Bronchial epithelial cell (primary cell): ENCODE measurements around the gene IGSF8. TPM values are rescaled to one million over a fixed set of nuclear protein-coding genes. Genes with fewer than 3 reads are reported as not detected.

Experiments
- DNase-seq: peaks from one replicate; pipeline ENCODE4 v3.0.0-alpha.2; 2010; ENCODE audit warnings: low read depth
- FAIRE-seq: peaks from 2 replicates; lab custom pipeline; 2011; peaks lifted over from hg19 to GRCh38; lab: Jason Lieb, UNC
- H3K27me3 ChIP-seq: 2 replicates; pipeline ENCODE4 v1.5.1; 2011; ENCODE audit warnings: low read length; ENCODE audit not compliant: control insufficient read depth, insufficient read depth
- H3K36me3 ChIP-seq: 2 replicates; pipeline ENCODE4 v1.5.1; 2011; ENCODE audit warnings: low read length; ENCODE audit not compliant: control insufficient read depth, insufficient read depth
- H3K4me3 ChIP-seq: 2 replicates; pipeline ENCODE4 v1.5.1; 2011; ENCODE audit warnings: mild to moderate bottlenecking, low read depth, low read length, control low read depth
- CTCF ChIP-seq: IDR thresholded peaks from 2 replicates; pipeline ENCODE4 v1.5.1; 2011; ENCODE audit warnings: mild to moderate bottlenecking, moderate library complexity, low read length, control low read depth, inconsistent platforms; ENCODE audit not compliant: insufficient read depth, severe bottlenecking
- total RNA-seq: library from RNA; depleted of rRNA; stranded (reverse); fragments of >200 nt; gene quantifications from 2 replicates; pipeline ENCODE4 v1.2.1, GENCODE V29; 2014

IGSF8 gene
- total RNA-seq, 1 donor from 2014 or later = 42.6 TPM

DNA sequence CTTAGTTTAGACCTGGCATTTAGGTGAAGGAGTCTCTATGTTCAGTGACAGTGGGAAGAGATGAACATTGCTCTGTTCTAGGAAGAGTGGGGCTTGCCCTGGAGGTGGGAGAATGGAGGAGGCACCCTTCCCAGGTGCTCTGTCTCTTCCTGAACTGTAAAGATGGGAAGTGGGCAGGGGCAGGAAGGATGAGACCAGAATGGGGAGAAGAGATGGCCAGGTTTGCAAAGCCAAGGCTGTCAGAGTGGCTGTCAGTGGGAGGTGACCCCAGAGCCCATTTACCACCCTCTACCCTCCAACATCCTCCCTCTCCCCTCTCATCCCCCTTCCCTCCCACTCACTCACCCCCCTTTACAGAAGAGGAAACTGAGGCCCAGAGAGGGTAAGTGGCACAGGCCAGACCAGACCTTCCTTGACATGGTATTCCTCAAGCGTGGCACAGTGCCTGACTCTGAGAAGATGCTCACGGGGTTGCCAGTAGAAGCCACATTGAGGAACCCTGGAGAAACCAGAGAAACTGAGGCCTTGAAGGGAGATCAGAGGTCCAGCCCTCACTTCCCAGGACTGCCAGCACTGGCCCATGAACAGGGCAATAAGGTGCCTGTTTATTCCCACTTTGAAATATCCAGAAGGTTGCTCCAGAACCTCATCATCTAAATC, 1.4 kb upstream of the IGSF8 start:
- Histone ChIP-seq H3K4me3 (no peak overlapping the region), H3K27me3 (no peaks in the 10 kb centered on the region), H3K36me3 (peaks cover under 1% of the 10 kb centered on the region)
- DNase-seq (no peak), FAIRE-seq (no peak)
- no peak for TF ChIP-seq CTCF

DNA sequence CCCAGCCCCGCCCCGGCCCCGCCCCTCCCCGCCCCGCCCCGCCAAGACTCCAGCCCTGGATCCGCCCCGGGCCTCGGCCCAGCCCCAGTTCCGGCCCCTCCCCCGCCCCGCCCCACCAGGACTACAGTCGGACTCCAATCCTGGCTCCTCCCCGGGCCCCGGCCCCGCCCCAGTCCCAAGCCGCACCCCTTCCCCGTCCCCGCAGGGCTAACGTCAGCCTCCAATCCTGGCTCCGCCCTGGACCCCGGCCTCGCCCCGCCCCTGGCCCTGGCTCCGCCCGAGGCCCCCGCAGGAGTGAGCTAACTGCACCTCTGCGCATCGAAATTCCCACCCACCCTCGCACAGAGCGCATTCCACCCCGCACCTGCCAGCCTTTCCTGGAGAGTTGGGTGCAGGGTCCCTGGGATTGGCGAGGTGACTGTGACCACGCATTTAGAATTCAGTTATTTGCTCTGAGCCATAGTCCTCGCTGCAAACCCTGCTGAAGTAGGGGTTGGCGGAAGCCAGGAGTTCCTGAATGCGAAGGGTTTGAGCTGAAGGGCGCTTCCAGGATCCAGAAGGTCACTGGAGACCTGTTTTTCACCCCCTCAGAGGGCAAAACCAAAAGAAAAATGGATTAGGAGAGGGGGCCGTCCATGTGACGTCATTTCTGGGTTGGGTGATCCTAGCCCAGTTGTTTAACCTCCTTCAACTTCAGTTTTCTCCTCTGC, 588 bp upstream of the IGSF8 start:
- peak; percentile 75 for DNase-seq
- peaks cover 4% of the 10 kb centered on the region for H3K36me3 ChIP-seq
- peak overlapping the region; percentile 31 for H3K4me3 ChIP-seq
- no peak for TF ChIP-seq CTCF
- FAIRE-seq = no peak
- no peaks in the 10 kb centered on the region for H3K27me3 ChIP-seq

DNA sequence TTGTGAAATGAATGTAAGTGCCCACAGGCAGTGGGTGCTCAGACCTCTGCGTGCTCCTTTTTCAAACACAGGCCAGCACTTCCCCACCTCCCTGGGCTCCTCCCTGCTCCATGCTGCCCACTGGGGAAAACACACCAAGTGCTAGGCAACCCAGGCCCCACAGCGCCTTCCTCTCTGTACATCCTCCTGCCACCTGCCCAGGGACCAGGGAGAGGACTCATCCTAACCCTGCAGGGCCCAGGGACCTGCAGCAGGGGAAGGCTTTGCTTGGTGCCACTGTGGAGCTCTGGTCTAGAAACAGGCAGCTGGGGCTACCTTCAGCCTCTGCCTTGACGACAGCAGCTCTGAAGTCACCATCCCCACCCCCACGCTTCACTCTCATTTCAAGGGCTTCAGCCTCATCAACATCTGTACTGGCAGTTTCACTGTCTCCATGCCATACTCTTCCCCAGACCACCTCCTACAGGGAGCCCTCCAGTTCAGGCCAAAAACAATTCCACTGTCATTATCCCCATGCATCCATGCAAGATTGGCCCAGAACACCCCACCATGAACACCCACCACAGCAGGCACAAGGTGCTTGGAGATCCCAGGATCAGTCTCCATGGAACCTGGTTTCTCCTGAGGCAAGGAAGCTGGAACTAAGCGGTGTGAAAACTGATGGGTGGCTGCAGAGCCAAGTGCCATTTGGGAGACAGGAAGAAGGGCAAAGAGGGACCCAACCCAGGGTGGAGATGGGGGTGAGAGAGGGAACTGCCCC, 1.1 kb downstream of the IGSF8 start:
- Histone ChIP-seq H3K27me3 (no peaks in the 10 kb centered on the region), H3K4me3 (peak overlapping the region; percentile 60), H3K36me3 (peaks cover 7% of the 10 kb centered on the region)
- no peak for TF ChIP-seq CTCF
- DNase-seq (no peak), FAIRE-seq (no peak)

GRCh38 chr1:160096274-160097116, 1.9 kb downstream of the IGSF8 start:
- no peak overlapping the region for H3K4me3 ChIP-seq
- peak; percentile 75 for FAIRE-seq
- TF ChIP-seq CTCF = no peak

GRCh38 chr1:160095382-160096105, 2.9 kb downstream of the IGSF8 start:
- Histone ChIP-seq H3K36me3 (peaks cover 14% of the 10 kb centered on the region), H3K27me3 (no peaks in the 10 kb centered on the region), H3K4me3 (no peak overlapping the region)
- DNase-seq (no peak), FAIRE-seq (no peak)
- TF ChIP-seq CTCF = no peak

More at GRCh38 chr1:160096274-160097116, 1.9 kb downstream of the IGSF8 start:
- Histone ChIP-seq H3K36me3 (peaks cover 13% of the 10 kb centered on the region), H3K27me3 (no peaks in the 10 kb centered on the region)
- DNase-seq = peak; percentile 90
